Parathyroid adenoma (tissue), 2 donors: ENCODE results near the gene PSMA5.

ENCODE experiments used
- H2AFZ ChIP-seq: fragments of 300-600 bp; sonication (generic); one replicate; pipeline ENCODE4 v1.7.0; 2017; ENCODE audit warnings: antibody characterized with exemption, mild to moderate bottlenecking
- H3K27ac ChIP-seq: fragments of 300-600 bp; sonication (generic); one replicate; pipeline ENCODE4 v1.7.0; 2017
- H3K27me3 ChIP-seq: fragments of 300-600 bp; sonication (generic); one replicate; pipeline ENCODE4 v1.7.0; 2017; ENCODE audit warnings: low read length; ENCODE audit not compliant: control insufficient read depth, insufficient read depth
- H3K36me3 ChIP-seq: fragments of 300-600 bp; sonication (generic); one replicate; pipeline ENCODE4 v1.7.0; 2017; ENCODE audit warnings: low read length; ENCODE audit not compliant: control insufficient read depth, insufficient read depth
- H3K4me1 ChIP-seq: fragments of 300-600 bp; sonication (generic); one replicate; pipeline ENCODE4 v1.7.0; 2017; ENCODE audit warnings: control low read depth
- H3K4me2 ChIP-seq: fragments of 300-600 bp; sonication (generic); one replicate; pipeline ENCODE4 v1.7.0; 2017; ENCODE audit warnings: low read length
- H3K4me3 ChIP-seq: fragments of 300-600 bp; sonication (generic); one replicate; pipeline ENCODE4 v1.7.0; 2017; ENCODE audit warnings: low read depth, low read length
- H3K79me2 ChIP-seq: fragments of 300-600 bp; sonication (generic); one replicate; pipeline ENCODE4 v1.7.0; 2017; ENCODE audit warnings: control low read depth
- H3K9ac ChIP-seq: fragments of 300-600 bp; sonication (generic); one replicate; pipeline ENCODE4 v1.7.0; 2017; ENCODE audit warnings: mild to moderate bottlenecking
- H3K9me3 ChIP-seq: fragments of 300-600 bp; sonication (generic); one replicate; pipeline ENCODE4 v1.7.0; 2017; ENCODE audit warnings: low read length; ENCODE audit not compliant: control insufficient read depth
- CTCF ChIP-seq: fragments of 300-600 bp; sonication (generic); IDR thresholded peaks from one replicate; pipeline ENCODE4 v1.7.0; 2017; ENCODE audit warnings: antibody characterized with exemption, mild to moderate bottlenecking
- donor health status: primary hyperparathyroidism.

Gene PSMA5

GRCh38 chr1:109356915-109357314, 69.3 kb downstream of the PSMA5 start:
- Histone ChIP-seq H3K9me3 (no peaks in the 10 kb centered on the region), H3K36me3 (no peaks in the 10 kb centered on the region), H3K4me1 (no peaks in the 10 kb centered on the region), H3K27ac (no peak overlapping the region), H3K27me3 (no peaks in the 10 kb centered on the region), H3K9ac (no peak overlapping the region), H2AFZ (no peak overlapping the region), H3K4me2 (no peak overlapping the region), H3K79me2 (no peaks in the 10 kb centered on the region), H3K4me3 (no peak overlapping the region)
- TF ChIP-seq CTCF, result no peak

- no peak for TF ChIP-seq CTCF
- H3K27me3 ChIP-seq, result no peaks in the 10 kb centered on the region
- H3K36me3 ChIP-seq, result no peaks in the 10 kb centered on the region
- H3K4me2 ChIP-seq, result no peak overlapping the region
- no peak overlapping the region for H3K9ac ChIP-seq
- H3K79me2 ChIP-seq, result no peaks in the 10 kb centered on the region
- no peak overlapping the region for H2AFZ ChIP-seq
- H3K4me1 ChIP-seq, result no peaks in the 10 kb centered on the region
- no peaks in the 10 kb centered on the region for H3K9me3 ChIP-seq
- no peak overlapping the region for H3K27ac ChIP-seq
- no peak overlapping the region for H3K4me3 ChIP-seq
Observed at GRCh38 chr1:109356505-109356904, 69.7 kb downstream of the PSMA5 start.

- H3K36me3 ChIP-seq, result no peaks in the 10 kb centered on the region
- no peak overlapping the region for H3K4me2 ChIP-seq
- H3K9ac ChIP-seq, result no peak overlapping the region
- H3K4me1 ChIP-seq, result no peaks in the 10 kb centered on the region
- H3K27ac ChIP-seq, result no peak overlapping the region
- no peak for TF ChIP-seq CTCF
- H3K4me3 ChIP-seq, result no peak overlapping the region
- H3K9me3 ChIP-seq, result no peaks in the 10 kb centered on the region
- no peak overlapping the region for H2AFZ ChIP-seq
- H3K79me2 ChIP-seq, result no peaks in the 10 kb centered on the region
- H3K27me3 ChIP-seq, result no peaks in the 10 kb centered on the region
Observed at GRCh38 chr1:109354929-109355328, 71.3 kb downstream of the PSMA5 start.

- no peak overlapping the region for H3K4me3 ChIP-seq
- H2AFZ ChIP-seq, result no peak overlapping the region
- H3K36me3 ChIP-seq, result no peaks in the 10 kb centered on the region
- no peak overlapping the region for H3K9ac ChIP-seq
- no peaks in the 10 kb centered on the region for H3K4me1 ChIP-seq
- no peak for TF ChIP-seq CTCF
- H3K9me3 ChIP-seq, result no peaks in the 10 kb centered on the region
- H3K27ac ChIP-seq, result no peak overlapping the region
- H3K4me2 ChIP-seq, result no peak overlapping the region
- H3K27me3 ChIP-seq, result no peaks in the 10 kb centered on the region
- H3K79me2 ChIP-seq, result no peaks in the 10 kb centered on the region
Observed at GRCh38 chr1:109351457-109351856, 74.8 kb downstream of the PSMA5 start.

GRCh38 chr1:109350655-109351054, 75.6 kb downstream of the PSMA5 start:
- Histone ChIP-seq H3K36me3 (no peaks in the 10 kb centered on the region), H3K4me2 (no peak overlapping the region), H3K79me2 (no peaks in the 10 kb centered on the region), H3K9ac (no peak overlapping the region), H3K27ac (no peak overlapping the region), H3K4me1 (no peaks in the 10 kb centered on the region), H3K27me3 (no peaks in the 10 kb centered on the region), H2AFZ (no peak overlapping the region), H3K9me3 (no peaks in the 10 kb centered on the region), H3K4me3 (no peak overlapping the region)
- TF ChIP-seq CTCF, result no peak
